ENCODE results near the gene NCAPD3.

- TF ChIP-seq CTCF (conservative IDR thresholded peaks at IDR 0.05 in 1 of 2, IDR thresholded peaks at IDR 0.05 in 1 of 2; ENCODE audit: low read depth in 1 of 2, low read length in 2 of 2) (no peak), EZH2 (IDR thresholded peaks at IDR 0.05; ENCODE audit: low read length, missing control alignments) (no peak)
Observed at GRCh38 chr11:134126217-134126822, 97.4 kb downstream of the NCAPD3 start.

Measured in fibroblast of lung (primary cell).